HG03097 (cell line): ENCODE results near the gene RTN4RL2.

Experiments
- ATAC-seq: cut with Tn5 transposase; IDR thresholded peaks from one replicate; pipeline ENCODE4 v1.9.1; 2021; ENCODE audit not compliant: unreplicated experiment, low FRiP score

Gene RTN4RL2

GRCh38 chr11:57460022-57460757, at the start of gene RTN4RL2:
TSS of gene RTN4RL2 (plus strand) at chr11:57460528. CDS start at chr11:57460866, 338 bp downstream.
- ATAC-seq: no peak

- ATAC-seq: no peak
Observed at GRCh38 chr11:57413681-57414080, 46.6 kb upstream of the RTN4RL2 start.

GRCh38 chr11:57414612-57415212, 45.6 kb upstream of the RTN4RL2 start:
- ATAC-seq: no peak

GRCh38 chr11:57416436-57416835, 43.9 kb upstream of the RTN4RL2 start:
- ATAC-seq: no peak

GRCh38 chr11:57417056-57417455, 43.3 kb upstream of the RTN4RL2 start:
- ATAC-seq: no peak

- ATAC-seq: no peak
Observed at GRCh38 chr11:57418131-57418530, 42.2 kb upstream of the RTN4RL2 start.

GRCh38 chr11:57419146-57419545, 41.2 kb upstream of the RTN4RL2 start:
- ATAC-seq: no peak

- ATAC-seq: no peak
Observed at GRCh38 chr11:57421066-57421465, 39.3 kb upstream of the RTN4RL2 start.

- no peak for ATAC-seq
Observed at GRCh38 chr11:57421805-57422204, 38.5 kb upstream of the RTN4RL2 start.

GRCh38 chr11:57422669-57423068, 37.7 kb upstream of the RTN4RL2 start:
- no peak for ATAC-seq

GRCh38 chr11:57424137-57424791, 36.1 kb upstream of the RTN4RL2 start:
- ATAC-seq: no peak

- ATAC-seq: peak; percentile 89
Observed at GRCh38 chr11:57424792-57425564, 35.4 kb upstream of the RTN4RL2 start.

GRCh38 chr11:57425565-57426438, 34.5 kb upstream of the RTN4RL2 start:
- ATAC-seq: no peak

GRCh38 chr11:57426439-57426928, 33.8 kb upstream of the RTN4RL2 start:
- no peak for ATAC-seq

- ATAC-seq: peak; percentile 42
Observed at GRCh38 chr11:57426929-57427726, 33.2 kb upstream of the RTN4RL2 start, which contains the start of gene SLC43A3. TSS of gene SLC43A3 (minus strand) at chr11:57427121. CDS start at chr11:57426172, 949 bp downstream.

GRCh38 chr11:57427727-57428082, 32.6 kb upstream of the RTN4RL2 start:
- ATAC-seq: no peak

GRCh38 chr11:57428643-57429042, 31.7 kb upstream of the RTN4RL2 start:
- no peak for ATAC-seq

GRCh38 chr11:57429946-57430345, 30.4 kb upstream of the RTN4RL2 start:
- ATAC-seq: no peak

GRCh38 chr11:57430952-57431351, 29.4 kb upstream of the RTN4RL2 start:
- no peak for ATAC-seq
